ENCODE results near the gene ITGAL.
A peak's percentile ranks its signal among the peaks of the same experiment; 100 is the strongest.

The ITGAL gene

DNA sequence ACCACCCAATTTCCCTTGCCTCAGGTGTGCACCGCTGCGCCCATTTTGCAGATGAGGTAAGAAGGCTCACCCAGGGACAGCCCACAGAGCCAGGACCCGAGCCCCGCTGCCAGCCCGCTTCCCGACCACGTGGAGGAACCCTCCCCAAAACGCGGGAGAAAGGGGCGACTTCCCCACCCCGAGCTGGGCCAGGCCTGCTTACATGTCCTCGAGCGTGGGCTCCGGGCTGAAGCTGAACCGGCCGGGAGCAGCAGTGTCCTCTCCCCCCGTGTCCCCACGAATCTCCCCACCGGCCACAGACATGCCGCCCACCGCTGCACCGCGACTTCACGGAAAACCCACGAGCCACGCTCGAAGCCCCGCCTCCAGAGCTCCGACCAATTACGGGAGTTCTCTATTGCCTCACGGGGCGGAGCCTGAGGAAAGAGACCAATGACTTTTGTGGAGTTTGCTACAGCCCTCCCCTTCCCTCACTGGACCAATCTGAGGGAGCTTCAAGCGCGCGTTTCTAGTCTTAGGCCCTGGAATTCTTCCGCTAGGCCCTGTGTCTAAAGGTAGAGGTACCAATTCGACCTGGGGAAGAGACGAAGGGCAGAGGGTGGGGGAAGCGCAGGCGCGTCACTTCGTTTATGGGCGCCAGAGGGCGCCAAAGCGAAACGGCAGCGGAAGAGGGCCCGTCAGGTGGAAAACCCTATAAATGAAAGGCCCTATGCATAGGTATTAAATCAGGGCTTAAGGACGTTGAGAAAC lies 42.7 kb upstream of the ITGAL start, which contains the start of gene DCTPP1:
TSS of gene DCTPP1 (minus strand) at position 353 of the 750 bp plus-strand sequence. CDS start at position 303, 50 bp downstream.
- no peaks in the 10 kb centered on the region for H3K27me3 ChIP-seq (ENCODE audit: insufficient read depth, low read length, poor library complexity)
- peaks cover 33% of the 10 kb centered on the region for H3K4me1 ChIP-seq (ENCODE audit: insufficient read depth, low read length)
- peak; percentile 99 for DNase-seq
- peak within 1 kb of the TSS; percentile 89 for H2AFZ ChIP-seq (ENCODE audit: low read depth, low read length)
- H3K9ac ChIP-seq (ENCODE audit: low read depth, low read length) = peak within 1 kb of the TSS; percentile 80
- TF ChIP-seq, protein P1, sequence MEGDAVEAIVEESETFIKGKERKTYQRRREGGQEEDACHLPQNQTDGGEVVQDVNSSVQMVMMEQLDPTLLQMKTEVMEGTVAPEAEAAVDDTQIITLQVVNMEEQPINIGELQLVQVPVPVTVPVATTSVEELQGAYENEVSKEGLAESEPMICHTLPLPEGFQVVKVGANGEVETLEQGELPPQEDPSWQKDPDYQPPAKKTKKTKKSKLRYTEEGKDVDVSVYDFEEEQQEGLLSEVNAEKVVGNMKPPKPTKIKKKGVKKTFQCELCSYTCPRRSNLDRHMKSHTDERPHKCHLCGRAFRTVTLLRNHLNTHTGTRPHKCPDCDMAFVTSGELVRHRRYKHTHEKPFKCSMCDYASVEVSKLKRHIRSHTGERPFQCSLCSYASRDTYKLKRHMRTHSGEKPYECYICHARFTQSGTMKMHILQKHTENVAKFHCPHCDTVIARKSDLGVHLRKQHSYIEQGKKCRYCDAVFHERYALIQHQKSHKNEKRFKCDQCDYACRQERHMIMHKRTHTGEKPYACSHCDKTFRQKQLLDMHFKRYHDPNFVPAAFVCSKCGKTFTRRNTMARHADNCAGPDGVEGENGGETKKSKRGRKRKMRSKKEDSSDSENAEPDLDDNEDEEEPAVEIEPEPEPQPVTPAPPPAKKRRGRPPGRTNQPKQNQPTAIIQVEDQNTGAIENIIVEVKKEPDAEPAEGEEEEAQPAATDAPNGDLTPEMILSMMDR (IDR thresholded peaks at IDR 0.05; ENCODE audit: borderline replicate concordance, extremely low read depth, low read length, poor library complexity, severe bottlenecking) = peak; percentile 89
- TF ChIP-seq EZH2 (IDR thresholded peaks at IDR 0.05; ENCODE audit: borderline replicate concordance, low read depth, low read length, severe bottlenecking) = no peak
- ATAC-seq (ENCODE audit: insufficient read depth, low read depth) = peak; percentile 98
- H3K27ac ChIP-seq (ENCODE audit: low read length) = peak within 1 kb of the TSS; percentile 74
- H4K20me1 ChIP-seq (ENCODE audit: insufficient read depth, low read length) = peaks cover 10% of the 10 kb centered on the region; the same call in 1 of the 2 replicates
- peaks cover 30% of the 10 kb centered on the region for H3K36me3 ChIP-seq (ENCODE audit: insufficient read depth, low read length)
- H3K9me3 ChIP-seq (ENCODE audit: insufficient read depth, low read length, severe bottlenecking) = no peaks in the 10 kb centered on the region
- H3K79me2 ChIP-seq (ENCODE audit: insufficient read depth, low read length) = peaks cover 43% of the 10 kb centered on the region
- H3K4me3 ChIP-seq (ENCODE audit: low read depth in 1 of 2, low read length in 2 of 2) = peak within 1 kb of the TSS; percentile 56 to 80
- H3K4me2 ChIP-seq (ENCODE audit: insufficient read depth, low read length) = peak within 1 kb of the TSS; percentile 88

GRCh38 chr16:30430428-30430970 lies 42.0 kb upstream of the ITGAL start:
- Histone ChIP-seq H3K9ac (ENCODE audit: low read depth, low read length) (peak overlapping the region; percentile 50), H3K27ac (ENCODE audit: low read length) (peak overlapping the region; percentile 63)
- ATAC-seq (ENCODE audit: insufficient read depth, low read depth) = peak; percentile 20

GRCh38 chr16:30434852-30435251 lies 37.7 kb upstream of the ITGAL start:
- Histone ChIP-seq H3K4me1 (ENCODE audit: insufficient read depth, low read length) (peaks cover 12% of the 10 kb centered on the region), H2AFZ (ENCODE audit: low read depth, low read length) (no peak overlapping the region), H4K20me1 (ENCODE audit: insufficient read depth, low read length) (no peaks in the 10 kb centered on the region), H3K9me3 (ENCODE audit: insufficient read depth, low read length, severe bottlenecking) (no peaks in the 10 kb centered on the region), H3K79me2 (ENCODE audit: insufficient read depth, low read length) (peaks cover 5% of the 10 kb centered on the region), H3K4me2 (ENCODE audit: insufficient read depth, low read length) (no peak overlapping the region), H3K9ac (ENCODE audit: low read depth, low read length) (no peak overlapping the region), H3K4me3 (ENCODE audit: low read depth in 1 of 2, low read length in 2 of 2) (no peak overlapping the region), H3K27me3 (ENCODE audit: insufficient read depth, low read length, poor library complexity) (no peaks in the 10 kb centered on the region), H3K36me3 (ENCODE audit: insufficient read depth, low read length) (no peaks in the 10 kb centered on the region), H3K27ac (ENCODE audit: low read length) (no peak overlapping the region)
- DNase-seq (no peak), ATAC-seq (ENCODE audit: insufficient read depth, low read depth) (no peak)
- TF ChIP-seq, protein P1 (IDR thresholded peaks at IDR 0.05; ENCODE audit: borderline replicate concordance, extremely low read depth, low read length, poor library complexity, severe bottlenecking) = no peak
- TF ChIP-seq EZH2 (IDR thresholded peaks at IDR 0.05; ENCODE audit: borderline replicate concordance, low read depth, low read length, severe bottlenecking) = no peak

More at GRCh38 chr16:30430428-30430970, 42.0 kb upstream of the ITGAL start:
- peaks cover 40% of the 10 kb centered on the region for H3K79me2 ChIP-seq (ENCODE audit: insufficient read depth, low read length)
- DNase-seq = no peak
- H4K20me1 ChIP-seq (ENCODE audit: insufficient read depth, low read length) = peaks cover 9% of the 10 kb centered on the region; the same call in 1 of the 2 replicates
- H3K4me1 ChIP-seq (ENCODE audit: insufficient read depth, low read length) = peaks cover 33% of the 10 kb centered on the region
- H3K4me2 ChIP-seq (ENCODE audit: insufficient read depth, low read length) = peak overlapping the region; percentile 66
- H3K9me3 ChIP-seq (ENCODE audit: insufficient read depth, low read length, severe bottlenecking) = no peaks in the 10 kb centered on the region
- TF ChIP-seq, protein P1 (IDR thresholded peaks at IDR 0.05; ENCODE audit: borderline replicate concordance, extremely low read depth, low read length, poor library complexity, severe bottlenecking) = no peak
- TF ChIP-seq EZH2 (IDR thresholded peaks at IDR 0.05; ENCODE audit: borderline replicate concordance, low read depth, low read length, severe bottlenecking) = no peak
- peaks cover 29% of the 10 kb centered on the region for H3K36me3 ChIP-seq (ENCODE audit: insufficient read depth, low read length)
- H3K27me3 ChIP-seq (ENCODE audit: insufficient read depth, low read length, poor library complexity) = no peaks in the 10 kb centered on the region
- H2AFZ ChIP-seq (ENCODE audit: low read depth, low read length) = peak overlapping the region; percentile 89
- peak overlapping the region in 1 of 2 experiments; percentile 80; a peak in 2 of 4 replicates for H3K4me3 ChIP-seq (ENCODE audit: low read depth in 1 of 2, low read length in 2 of 2)
